ENCODE data around the gene RAPGEF3.
A peak's percentile ranks its signal among the peaks of the same experiment; 100 is the strongest.

The RAPGEF3 gene

DNA sequence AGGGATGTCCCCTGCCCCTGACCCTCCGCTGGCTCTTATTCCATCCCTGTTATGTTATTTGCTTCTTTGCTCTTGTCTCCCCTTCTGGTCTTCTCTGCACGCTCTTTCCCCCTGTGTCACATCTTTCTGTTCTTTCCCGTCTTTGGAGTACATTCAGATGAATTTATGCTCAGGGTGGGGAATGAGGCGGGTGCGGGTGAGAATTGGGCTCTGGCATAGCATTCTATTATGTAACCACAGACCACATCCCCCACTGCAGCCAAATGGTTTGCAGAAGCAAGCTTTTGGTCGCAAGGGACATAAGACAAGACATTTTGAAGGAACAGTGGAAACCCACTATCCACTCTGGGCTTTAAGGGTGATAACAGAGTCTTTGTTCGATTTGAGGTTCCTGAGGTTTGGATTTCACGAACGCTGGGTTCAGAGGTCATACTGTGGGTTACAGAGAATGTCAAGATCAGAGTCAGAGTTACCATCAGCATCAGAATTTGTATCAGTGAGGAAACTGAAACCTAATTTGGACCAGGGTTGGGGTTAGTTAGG is 37.2 kb downstream of the RAPGEF3 start:
- in situ Hi-C loops (cut with MboI; ENCODE audit: low sequenced_read_pairs, unreplicated experiment), result loop anchor here (25.0 kb wide), 1 partner anchor 441 kb away; the partner anchor contains the start of gene ASB8
- TF ChIP-seq, protein P1, sequence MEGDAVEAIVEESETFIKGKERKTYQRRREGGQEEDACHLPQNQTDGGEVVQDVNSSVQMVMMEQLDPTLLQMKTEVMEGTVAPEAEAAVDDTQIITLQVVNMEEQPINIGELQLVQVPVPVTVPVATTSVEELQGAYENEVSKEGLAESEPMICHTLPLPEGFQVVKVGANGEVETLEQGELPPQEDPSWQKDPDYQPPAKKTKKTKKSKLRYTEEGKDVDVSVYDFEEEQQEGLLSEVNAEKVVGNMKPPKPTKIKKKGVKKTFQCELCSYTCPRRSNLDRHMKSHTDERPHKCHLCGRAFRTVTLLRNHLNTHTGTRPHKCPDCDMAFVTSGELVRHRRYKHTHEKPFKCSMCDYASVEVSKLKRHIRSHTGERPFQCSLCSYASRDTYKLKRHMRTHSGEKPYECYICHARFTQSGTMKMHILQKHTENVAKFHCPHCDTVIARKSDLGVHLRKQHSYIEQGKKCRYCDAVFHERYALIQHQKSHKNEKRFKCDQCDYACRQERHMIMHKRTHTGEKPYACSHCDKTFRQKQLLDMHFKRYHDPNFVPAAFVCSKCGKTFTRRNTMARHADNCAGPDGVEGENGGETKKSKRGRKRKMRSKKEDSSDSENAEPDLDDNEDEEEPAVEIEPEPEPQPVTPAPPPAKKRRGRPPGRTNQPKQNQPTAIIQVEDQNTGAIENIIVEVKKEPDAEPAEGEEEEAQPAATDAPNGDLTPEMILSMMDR (IDR thresholded peaks at IDR 0.05; ENCODE audit: borderline replicate concordance, control extremely low read depth, extremely low read depth, insufficient read depth, missing control alignments), result no peak
- DNase-seq (ENCODE audit: low spot score), result no peak

DNA sequence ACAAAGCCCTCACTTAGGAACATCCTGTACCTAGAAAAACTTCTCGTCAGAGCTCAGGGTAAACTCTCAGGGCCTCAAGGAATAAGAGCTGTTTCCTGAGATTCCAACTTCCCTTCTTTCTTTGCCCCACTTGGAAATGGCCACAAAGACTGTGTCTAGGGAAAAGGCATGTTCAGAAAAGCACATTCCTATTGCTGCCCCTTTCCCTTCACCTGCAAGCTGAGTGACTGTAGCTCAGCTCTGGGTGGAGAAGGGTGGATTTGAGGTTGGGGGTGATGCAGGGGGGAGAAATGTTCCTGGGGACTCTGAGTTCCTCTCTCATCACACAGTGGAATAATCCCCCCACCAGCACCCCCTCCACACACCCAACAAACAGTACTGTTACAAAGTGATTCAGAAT is 40.1 kb downstream of the RAPGEF3 start:
- in situ Hi-C loops (cut with MboI; ENCODE audit: low sequenced_read_pairs, unreplicated experiment), result loop anchor here (10.0 to 25.0 kb wide), 2 partner anchors 56 to 444 kb away; partner anchors contain the start of genes ASB8 and SLC48A1
- TF ChIP-seq, protein P1 (IDR thresholded peaks at IDR 0.05; ENCODE audit: borderline replicate concordance, control extremely low read depth, extremely low read depth, insufficient read depth, missing control alignments), result no peak
- DNase-seq (ENCODE audit: low spot score), result no peak

- in situ Hi-C loops (cut with MboI; ENCODE audit: low sequenced_read_pairs, unreplicated experiment), result loop anchor here (10.0 to 25.0 kb wide), 2 partner anchors 57 to 445 kb away; partner anchors contain the start of genes ASB8 and SLC48A1
- peak; percentile 76 for DNase-seq (ENCODE audit: low spot score)
- TF ChIP-seq, protein P1 (IDR thresholded peaks at IDR 0.05; ENCODE audit: borderline replicate concordance, control extremely low read depth, extremely low read depth, insufficient read depth, missing control alignments), result peak; percentile 57
Observed at GRCh38 chr12:47717443-47718193, 41.1 kb downstream of the RAPGEF3 start.

- DNase-seq (ENCODE audit: low spot score), result no peak
- in situ Hi-C loops (cut with MboI; ENCODE audit: low sequenced_read_pairs, unreplicated experiment), result loop anchor here (10.0 to 25.0 kb wide), 2 partner anchors 58 to 445 kb away; partner anchors contain the start of genes ASB8 and SLC48A1
- TF ChIP-seq, protein P1 (IDR thresholded peaks at IDR 0.05; ENCODE audit: borderline replicate concordance, control extremely low read depth, extremely low read depth, insufficient read depth, missing control alignments), result no peak
Observed at GRCh38 chr12:47717046-47717442, 41.6 kb downstream of the RAPGEF3 start.

- TF ChIP-seq, protein P1 (IDR thresholded peaks at IDR 0.05; ENCODE audit: borderline replicate concordance, control extremely low read depth, extremely low read depth, insufficient read depth, missing control alignments), result no peak
- in situ Hi-C loops (cut with MboI; ENCODE audit: low sequenced_read_pairs, unreplicated experiment), result loop anchor here (10.0 to 25.0 kb wide), 2 partner anchors 59 to 446 kb away; partner anchors contain the start of genes ASB8 and SLC48A1
- no peak for DNase-seq (ENCODE audit: low spot score)
Observed at GRCh38 chr12:47715877-47716548, 42.7 kb downstream of the RAPGEF3 start.

DNA sequence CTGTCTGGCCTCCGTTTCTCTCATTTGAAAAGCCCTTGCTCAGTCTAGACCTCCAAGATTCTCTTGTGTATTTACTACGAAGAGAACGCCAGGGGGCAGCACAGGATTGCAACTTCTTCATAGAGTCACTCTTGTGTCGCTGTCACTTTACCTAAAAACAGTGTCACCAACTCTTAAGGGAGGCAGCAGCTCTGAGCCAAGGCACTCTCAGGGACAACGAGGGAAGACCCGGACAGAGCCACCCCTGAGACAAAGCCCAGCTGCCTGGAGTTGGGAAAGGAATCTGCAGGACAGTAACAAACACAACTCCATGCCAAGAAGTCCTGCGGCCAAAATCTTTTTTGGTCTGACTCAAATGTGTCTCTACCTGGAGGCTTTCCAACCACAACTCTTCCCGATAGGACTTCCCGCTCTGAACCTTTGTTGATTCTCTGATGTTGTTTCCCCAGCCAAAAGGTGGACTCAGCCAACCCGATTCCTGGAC is 43.2 kb downstream of the RAPGEF3 start:
- TF ChIP-seq, protein P1 (IDR thresholded peaks at IDR 0.05; ENCODE audit: borderline replicate concordance, control extremely low read depth, extremely low read depth, insufficient read depth, missing control alignments), result peak; percentile 62
- in situ Hi-C loops (cut with MboI; ENCODE audit: low sequenced_read_pairs, unreplicated experiment), result loop anchor here (10.0 to 25.0 kb wide), 2 partner anchors 59 to 447 kb away; partner anchors contain the start of genes ASB8 and SLC48A1
- peak; percentile 82 for DNase-seq (ENCODE audit: low spot score)
